ENCODE measurements around the gene JAKMIP1.

Gene JAKMIP1

GRCh38 chr4:5992171-5992827 lies 208.1 kb downstream of the JAKMIP1 start:
- DNase-seq (ENCODE audit: low spot score), result no peak

- DNase-seq (ENCODE audit: low spot score), result no peak
Measured at GRCh38 chr4:5991405-5991804, 208.9 kb downstream of the JAKMIP1 start.

DNA sequence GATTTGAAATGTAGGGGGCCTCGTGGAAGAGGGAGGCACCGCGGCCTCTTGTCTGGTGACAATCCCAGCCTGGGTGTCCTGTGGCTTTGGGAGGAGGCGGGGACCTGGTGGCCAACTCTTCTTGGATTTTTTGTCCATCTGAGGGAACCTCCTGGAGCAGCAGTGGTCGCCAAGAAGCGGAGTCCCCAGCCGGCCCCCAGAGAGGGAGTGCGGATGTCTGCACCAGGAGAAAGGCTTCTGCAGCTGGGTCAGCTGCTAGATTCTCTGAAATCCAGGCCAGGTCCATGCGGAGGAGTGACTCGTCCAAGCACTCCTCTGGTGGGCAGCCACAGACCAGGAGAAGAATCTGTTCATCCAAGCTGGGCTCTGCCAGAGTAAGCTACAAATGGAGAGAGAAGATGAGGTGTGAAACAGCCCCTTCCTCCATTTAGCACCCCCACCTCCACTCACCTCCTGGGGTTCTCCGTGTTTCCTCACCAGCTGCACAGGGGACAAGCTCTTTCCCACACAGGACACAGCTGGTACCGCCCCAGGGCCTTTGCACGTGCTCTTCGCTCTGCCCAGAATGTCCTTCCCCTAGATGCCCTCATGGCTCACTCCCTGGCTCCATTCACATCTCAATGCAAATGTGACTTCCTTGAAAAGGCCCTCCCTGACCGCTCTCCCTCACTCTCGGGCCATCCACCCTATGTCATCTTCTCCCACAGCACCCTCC lies 209.7 kb downstream of the JAKMIP1 start:
- no peak for DNase-seq (ENCODE audit: low spot score)

- no peak for DNase-seq (ENCODE audit: low spot score)
Measured at GRCh38 chr4:5989236-5990225, 210.8 kb downstream of the JAKMIP1 start.

- DNase-seq (ENCODE audit: low spot score), result no peak
Measured at GRCh38 chr4:5988086-5988845, 212.1 kb downstream of the JAKMIP1 start.

GRCh38 chr4:5984843-5985242 lies 215.5 kb downstream of the JAKMIP1 start:
- DNase-seq (ENCODE audit: low spot score), result no peak

DNA sequence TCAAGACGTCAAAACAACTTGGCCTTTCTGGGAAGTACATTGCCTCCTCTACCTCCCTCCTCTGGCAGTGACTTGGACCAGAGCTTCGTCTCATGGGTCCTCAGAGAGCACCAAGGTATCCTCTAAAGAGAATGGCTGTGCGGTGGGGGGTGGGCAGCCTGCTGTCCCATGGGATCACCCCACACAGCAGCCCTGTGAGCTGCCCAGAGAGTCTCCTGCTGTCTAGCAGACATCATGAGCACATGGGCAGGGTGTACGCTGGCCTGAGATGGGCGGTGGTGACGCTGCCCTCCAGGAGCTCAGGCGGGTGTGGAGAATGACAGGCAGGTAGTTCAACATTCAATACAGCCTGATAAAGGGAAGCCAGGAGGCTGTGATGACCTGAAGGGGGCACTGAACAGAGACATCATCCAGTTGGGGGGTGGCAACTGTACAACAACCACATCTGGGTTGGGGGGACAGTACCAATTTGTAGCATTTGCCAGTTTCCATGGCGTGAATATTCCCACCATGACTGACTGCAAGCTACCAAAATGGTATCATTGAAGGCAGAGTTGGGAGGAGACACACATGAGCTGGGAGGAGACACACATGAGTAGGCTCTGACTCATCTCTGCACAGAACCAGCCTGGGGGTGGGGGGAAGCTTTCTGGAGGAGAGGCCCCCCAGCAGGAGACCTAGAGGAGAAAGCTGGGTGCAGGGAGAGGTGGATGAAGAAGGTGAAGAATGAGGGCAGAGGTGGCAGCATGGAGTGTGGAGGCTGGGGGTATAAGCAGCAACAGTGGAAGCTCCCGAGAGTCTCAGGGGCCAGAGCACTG lies 218.0 kb downstream of the JAKMIP1 start:
- no peak for DNase-seq (ENCODE audit: low spot score)

DNA sequence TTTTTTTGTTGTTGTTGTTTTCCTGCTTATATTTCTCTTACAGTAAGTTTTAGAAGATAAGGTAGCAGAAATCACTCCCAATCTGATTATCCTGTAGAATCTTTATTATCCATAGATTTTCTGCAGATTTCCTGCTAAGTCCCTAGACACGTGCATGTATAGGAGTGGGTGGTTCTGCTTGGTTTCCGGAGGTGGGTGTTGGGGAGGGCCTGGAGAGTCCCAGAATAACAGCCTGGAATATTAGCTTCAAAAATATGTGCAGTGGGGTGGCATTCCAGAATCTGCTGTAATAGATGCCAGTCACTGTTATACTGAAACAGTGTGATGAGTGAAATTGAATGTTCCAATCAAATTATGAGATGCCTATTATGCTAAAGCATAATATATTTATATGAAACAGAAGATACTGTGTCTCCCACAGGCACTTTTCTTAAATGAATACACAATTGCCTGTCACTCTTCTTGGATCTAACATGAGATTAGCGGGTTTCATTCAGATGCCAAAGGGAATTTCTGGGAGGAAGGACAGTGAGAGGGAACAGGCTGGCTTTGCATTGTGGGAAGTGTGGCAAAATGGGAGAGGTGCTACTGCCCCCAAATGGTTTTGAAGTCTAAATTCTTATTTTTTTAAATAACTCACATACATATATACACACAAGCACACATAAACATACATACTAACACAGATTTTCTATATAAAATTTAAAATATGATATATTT lies 219.8 kb downstream of the JAKMIP1 start:
- DNase-seq (ENCODE audit: low spot score), result no peak

- peak; percentile 52 for DNase-seq (ENCODE audit: low spot score)
Measured at GRCh38 chr4:5979981-5980380, 220.4 kb downstream of the JAKMIP1 start.

GRCh38 chr4:5976921-5977320 lies 223.4 kb downstream of the JAKMIP1 start:
- DNase-seq (ENCODE audit: low spot score), result no peak

- no peak for DNase-seq (ENCODE audit: low spot score)
Measured at GRCh38 chr4:5976431-5976830, 223.9 kb downstream of the JAKMIP1 start.
